Measurements from ENCODE around the gene P4HA2. TPM values are rescaled to one million over a fixed set of nuclear protein-coding genes. Genes with fewer than 3 reads are reported as not detected.

Gene P4HA2
- total and polyA plus RNA-seq, 2 donors, result 13.2 to 16.5 TPM

DNA sequence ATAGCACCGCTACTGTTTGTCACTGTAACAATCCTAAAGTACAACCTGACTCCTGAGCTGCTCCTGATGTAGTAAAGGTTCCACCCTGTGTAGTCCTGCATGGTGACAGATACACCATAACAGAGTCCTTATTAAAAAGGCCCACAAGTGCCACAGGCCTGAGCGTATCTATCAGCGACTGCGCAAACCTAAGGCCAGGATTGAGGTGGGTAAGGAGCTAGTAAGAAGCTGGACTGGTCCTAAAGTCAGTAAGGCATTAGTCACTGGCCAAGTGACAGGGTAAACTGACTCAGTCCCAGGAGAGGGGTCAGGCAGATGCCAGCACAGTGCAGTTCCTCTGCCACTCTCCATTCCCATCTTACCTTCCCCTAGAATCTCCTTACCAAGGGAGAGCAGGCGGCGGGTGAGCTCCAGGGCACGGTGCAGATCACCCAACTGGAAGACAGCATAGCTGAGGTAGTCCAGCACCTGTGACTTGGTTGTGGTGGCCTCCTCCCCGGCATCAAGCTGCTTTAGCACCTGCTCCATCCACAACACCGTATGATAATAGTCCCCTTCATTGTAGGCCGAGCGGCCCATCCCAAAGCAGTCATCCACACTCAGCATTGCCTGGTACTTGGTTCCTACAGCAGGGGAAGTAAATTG is 17.6 kb downstream of the P4HA2 start:
- H3K9me3 ChIP-seq (ENCODE audit: control insufficient read depth in 2 of 2, insufficient read depth in 1 of 2, low read length in 1 of 2), result no peaks in the 10 kb centered on the region
- no peaks in the 10 kb centered on the region for H3K27me3 ChIP-seq (ENCODE audit: control insufficient read depth in 2 of 2, insufficient read depth in 1 of 2, low read length in 1 of 2)
- H3K36me3 ChIP-seq (ENCODE audit: control insufficient read depth in 2 of 2, insufficient read depth in 2 of 2, low read length in 1 of 2), result no peaks in the 10 kb centered on the region
- no peak overlapping the region for H3K4me3 ChIP-seq (ENCODE audit: low read length in 2 of 2)
- DNase-seq (ENCODE audit: low read depth in 6 of 9, low spot score in 9 of 9), result no peak
- WGBS, result 90% methylated on average over 11 of the region's 11 CpGs
- H3K4me1 ChIP-seq (ENCODE audit: control insufficient read depth in 2 of 2, insufficient read depth in 2 of 2, low read length in 2 of 2), result peaks cover 0 to 11% of the 10 kb centered on the region in 2 donors
- H3K27ac ChIP-seq (ENCODE audit: low read depth in 1 of 2, low read length in 1 of 2), result no peak overlapping the region

DNA sequence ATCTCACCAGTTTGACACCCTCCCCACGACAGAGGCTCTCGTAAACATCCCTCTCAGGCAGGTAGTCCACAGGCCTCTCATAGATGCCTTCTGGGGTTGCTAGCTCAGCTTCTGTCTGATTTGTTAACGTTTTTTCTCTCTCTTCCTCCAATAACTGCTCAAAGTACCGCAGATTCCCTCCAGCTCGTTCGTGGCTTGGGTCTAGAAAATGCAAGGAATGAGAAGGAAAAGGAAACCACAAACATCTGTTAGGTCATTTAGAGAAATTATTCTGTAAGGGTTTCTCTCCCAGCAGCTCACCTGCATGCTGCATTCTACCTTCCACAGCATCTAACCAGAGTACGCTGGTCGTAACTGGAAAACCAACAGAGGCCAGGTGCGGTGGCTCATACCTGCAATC is 18.5 kb downstream of the P4HA2 start:
- peaks cover 0 to 11% of the 10 kb centered on the region in 2 donors for H3K4me1 ChIP-seq (ENCODE audit: control insufficient read depth in 2 of 2, insufficient read depth in 2 of 2, low read length in 2 of 2)
- peak in 1 of 9 donors; percentile 22 for DNase-seq (ENCODE audit: low read depth in 6 of 9, low spot score in 9 of 9)
- H3K4me3 ChIP-seq (ENCODE audit: low read length in 2 of 2), result no peak overlapping the region
- H3K36me3 ChIP-seq (ENCODE audit: control insufficient read depth in 2 of 2, insufficient read depth in 2 of 2, low read length in 1 of 2), result no peaks in the 10 kb centered on the region
- 16% methylated on average over 9 of the region's 9 CpGs for WGBS
- no peaks in the 10 kb centered on the region for H3K27me3 ChIP-seq (ENCODE audit: control insufficient read depth in 2 of 2, insufficient read depth in 1 of 2, low read length in 1 of 2)
- H3K9me3 ChIP-seq (ENCODE audit: control insufficient read depth in 2 of 2, insufficient read depth in 1 of 2, low read length in 1 of 2), result no peaks in the 10 kb centered on the region
- no peak overlapping the region for H3K27ac ChIP-seq (ENCODE audit: low read depth in 1 of 2, low read length in 1 of 2)

DNA sequence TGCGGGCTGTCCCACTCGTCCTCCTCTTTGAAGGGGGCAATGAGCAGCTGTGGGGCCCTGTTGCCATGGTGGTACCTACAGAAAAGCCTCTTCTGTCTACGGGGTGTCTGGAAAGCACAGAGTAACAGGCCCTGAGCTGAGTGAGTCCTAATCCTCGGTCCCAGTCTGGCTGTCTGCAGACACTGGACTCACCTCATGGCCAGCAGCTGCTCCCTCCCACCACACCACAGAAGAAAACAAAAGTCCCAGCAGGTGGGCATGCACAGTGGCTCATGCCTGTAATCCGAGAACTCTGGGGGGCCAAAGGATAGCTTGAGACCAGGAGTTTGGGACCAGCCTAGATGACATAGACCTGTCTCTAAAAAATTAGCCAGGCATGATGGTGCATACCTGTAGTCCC is 19.9 kb downstream of the P4HA2 start:
- Histone ChIP-seq H3K4me1 (ENCODE audit: control insufficient read depth in 2 of 2, insufficient read depth in 2 of 2, low read length in 2 of 2) (peaks cover 0 to 11% of the 10 kb centered on the region in 2 donors), H3K27ac (ENCODE audit: low read depth in 1 of 2, low read length in 1 of 2) (no peak overlapping the region), H3K27me3 (ENCODE audit: control insufficient read depth in 2 of 2, insufficient read depth in 1 of 2, low read length in 1 of 2) (no peaks in the 10 kb centered on the region), H3K9me3 (ENCODE audit: control insufficient read depth in 2 of 2, insufficient read depth in 1 of 2, low read length in 1 of 2) (no peaks in the 10 kb centered on the region), H3K4me3 (ENCODE audit: low read length in 2 of 2) (no peak overlapping the region), H3K36me3 (ENCODE audit: control insufficient read depth in 2 of 2, insufficient read depth in 2 of 2, low read length in 1 of 2) (no peaks in the 10 kb centered on the region)
- DNase-seq (ENCODE audit: low read depth in 6 of 9, low spot score in 9 of 9), result no peak
- WGBS, result 96% methylated on average over 5 of the region's 5 CpGs

DNA sequence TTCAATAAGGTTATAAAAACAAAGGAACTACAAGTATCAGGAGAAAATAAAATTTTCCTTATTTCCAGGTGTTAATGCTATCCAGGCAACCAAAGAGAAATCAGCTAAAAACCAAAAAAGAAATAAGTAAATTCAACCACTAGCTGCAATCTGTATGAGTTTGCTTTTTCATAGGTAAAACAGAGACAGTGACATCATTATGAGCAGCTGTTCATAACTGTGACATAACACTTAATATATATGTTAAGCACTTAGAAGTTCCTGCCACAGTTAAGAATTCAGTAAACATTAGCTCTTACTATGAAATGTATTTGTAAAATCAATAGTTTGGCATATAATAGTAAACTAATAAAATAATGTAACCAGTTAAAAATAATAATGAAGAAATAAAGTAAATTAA is 20.9 kb downstream of the P4HA2 start:
- Histone ChIP-seq H3K9me3 (ENCODE audit: control insufficient read depth in 2 of 2, insufficient read depth in 1 of 2, low read length in 1 of 2) (no peaks in the 10 kb centered on the region), H3K36me3 (ENCODE audit: control insufficient read depth in 2 of 2, insufficient read depth in 2 of 2, low read length in 1 of 2) (no peaks in the 10 kb centered on the region), H3K4me3 (ENCODE audit: low read length in 2 of 2) (no peak overlapping the region), H3K27me3 (ENCODE audit: control insufficient read depth in 2 of 2, insufficient read depth in 1 of 2, low read length in 1 of 2) (no peaks in the 10 kb centered on the region), H3K27ac (ENCODE audit: low read depth in 1 of 2, low read length in 1 of 2) (no peak overlapping the region), H3K4me1 (ENCODE audit: control insufficient read depth in 2 of 2, insufficient read depth in 2 of 2, low read length in 2 of 2) (peaks cover 0 to 11% of the 10 kb centered on the region in 2 donors)
- DNase-seq (ENCODE audit: low read depth in 6 of 9, low spot score in 9 of 9), result no peak

DNA sequence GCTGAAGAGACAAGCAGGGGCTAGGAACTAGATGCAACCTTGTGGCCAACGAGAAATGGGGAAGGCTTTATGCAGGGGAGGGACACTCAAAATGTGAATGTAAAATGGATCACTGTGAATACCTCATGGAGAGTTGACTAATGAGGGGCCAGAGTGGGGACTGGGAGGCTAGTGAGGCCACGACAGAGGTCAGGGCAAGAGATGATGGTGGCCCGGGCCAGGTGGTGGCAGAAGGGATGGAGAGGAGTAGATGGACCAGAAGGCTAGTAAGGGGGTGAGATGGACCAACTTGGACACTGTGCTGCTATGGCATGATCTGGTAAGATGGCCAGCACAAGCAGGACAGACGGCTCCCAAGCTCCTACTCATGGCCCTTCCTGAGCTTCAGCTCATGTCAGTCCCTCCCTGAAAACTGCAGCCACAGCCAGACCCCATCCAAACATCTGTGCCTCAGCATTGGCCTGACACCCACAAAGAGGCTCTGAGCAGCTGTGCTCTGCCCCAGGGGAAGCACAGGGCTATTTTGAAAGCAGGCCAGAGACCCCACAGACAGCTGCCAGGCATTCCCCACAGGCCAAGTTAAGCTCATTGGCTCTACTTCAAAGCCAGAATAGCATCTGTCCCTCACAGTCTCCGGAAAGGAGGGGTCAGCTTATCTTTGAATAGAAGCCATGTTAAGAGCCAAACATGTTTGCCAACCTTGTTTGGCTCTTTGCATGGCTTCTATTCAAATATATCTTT is 22.1 kb downstream of the P4HA2 start:
- Histone ChIP-seq H3K9me3 (ENCODE audit: control insufficient read depth in 2 of 2, insufficient read depth in 1 of 2, low read length in 1 of 2) (no peaks in the 10 kb centered on the region), H3K27ac (ENCODE audit: low read depth in 1 of 2, low read length in 1 of 2) (no peak overlapping the region), H3K27me3 (ENCODE audit: control insufficient read depth in 2 of 2, insufficient read depth in 1 of 2, low read length in 1 of 2) (no peaks in the 10 kb centered on the region), H3K4me3 (ENCODE audit: low read length in 2 of 2) (no peak overlapping the region), H3K36me3 (ENCODE audit: control insufficient read depth in 2 of 2, insufficient read depth in 2 of 2, low read length in 1 of 2) (no peaks in the 10 kb centered on the region), H3K4me1 (ENCODE audit: control insufficient read depth in 2 of 2, insufficient read depth in 2 of 2, low read length in 2 of 2) (peaks cover 0 to 11% of the 10 kb centered on the region in 2 donors)
- 79% methylated on average over 5 of the region's 5 CpGs for WGBS
- DNase-seq (ENCODE audit: low read depth in 6 of 9, low spot score in 9 of 9), result no peak

DNA sequence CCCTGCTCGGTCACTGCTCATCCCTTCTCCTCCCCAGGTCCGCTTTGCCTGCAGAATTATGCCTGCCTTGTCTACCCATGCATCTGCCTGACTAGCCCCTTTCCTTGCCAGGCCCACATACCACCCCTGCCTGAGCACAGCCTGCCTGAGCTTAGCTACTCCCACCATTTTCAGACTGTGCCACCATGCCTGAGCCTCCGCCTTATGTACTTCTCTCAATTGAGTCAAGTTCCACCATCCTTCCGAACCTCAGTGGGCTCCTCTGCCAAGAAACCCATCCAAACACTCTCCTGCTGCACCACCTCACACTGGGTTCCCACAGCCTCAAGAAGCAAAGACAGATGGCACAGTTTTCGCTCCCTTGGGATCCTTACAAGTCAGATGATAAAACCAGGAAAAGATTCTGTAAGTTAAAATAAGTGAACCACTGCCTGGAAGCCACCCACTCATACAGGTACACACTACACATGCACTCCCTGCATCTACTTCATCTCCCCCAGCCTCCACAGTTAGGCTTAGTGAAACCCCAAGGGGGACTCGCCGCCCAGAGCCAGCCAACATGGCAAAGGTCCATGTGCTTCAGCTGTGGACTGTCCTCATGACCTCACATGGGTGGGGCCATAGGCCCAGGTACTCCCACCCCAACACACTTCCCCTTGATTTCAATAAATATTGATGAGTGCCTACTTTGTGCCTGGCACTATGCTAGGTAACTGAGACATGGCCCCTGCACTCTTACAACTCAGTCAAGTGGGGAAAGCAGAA is 23.1 kb downstream of the P4HA2 start:
- Histone ChIP-seq H3K36me3 (ENCODE audit: control insufficient read depth in 2 of 2, insufficient read depth in 2 of 2, low read length in 1 of 2) (no peaks in the 10 kb centered on the region), H3K4me3 (ENCODE audit: low read length in 2 of 2) (no peak overlapping the region), H3K4me1 (ENCODE audit: control insufficient read depth in 2 of 2, insufficient read depth in 2 of 2, low read length in 2 of 2) (peaks cover 0 to 10% of the 10 kb centered on the region in 2 donors), H3K27me3 (ENCODE audit: control insufficient read depth in 2 of 2, insufficient read depth in 1 of 2, low read length in 1 of 2) (no peaks in the 10 kb centered on the region), H3K9me3 (ENCODE audit: control insufficient read depth in 2 of 2, insufficient read depth in 1 of 2, low read length in 1 of 2) (no peaks in the 10 kb centered on the region), H3K27ac (ENCODE audit: low read depth in 1 of 2, low read length in 1 of 2) (no peak overlapping the region)
- DNase-seq (ENCODE audit: low read depth in 6 of 9, low spot score in 9 of 9), result no peak
- 98% methylated on average over 7 of the region's 7 CpGs for WGBS

DNA sequence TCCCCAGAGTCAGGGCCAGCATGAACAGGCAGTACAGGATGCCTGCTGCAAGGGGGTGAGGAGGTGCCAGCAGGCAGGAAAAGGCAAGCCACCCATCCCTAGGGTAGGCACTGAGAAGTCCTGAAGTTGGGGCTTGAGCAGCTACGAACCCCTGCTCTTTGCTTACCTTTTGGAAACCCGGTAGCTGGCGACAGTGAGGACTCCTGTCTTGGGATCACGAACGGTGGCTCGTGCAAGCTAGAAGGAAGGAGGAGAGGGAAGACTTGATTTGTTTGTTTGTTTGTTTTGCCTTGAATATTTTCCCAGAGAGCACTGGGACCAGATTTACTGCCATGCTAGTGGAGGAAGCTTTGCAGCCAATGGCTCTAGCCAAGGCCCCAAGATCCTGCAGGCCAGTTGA is 23.7 kb downstream of the P4HA2 start:
- no peak for DNase-seq (ENCODE audit: low read depth in 6 of 9, low spot score in 9 of 9)
- Histone ChIP-seq H3K27me3 (ENCODE audit: control insufficient read depth in 2 of 2, insufficient read depth in 1 of 2, low read length in 1 of 2) (no peaks in the 10 kb centered on the region), H3K4me1 (ENCODE audit: control insufficient read depth in 2 of 2, insufficient read depth in 2 of 2, low read length in 2 of 2) (peaks cover 0 to 5% of the 10 kb centered on the region in 2 donors), H3K27ac (ENCODE audit: low read depth in 1 of 2, low read length in 1 of 2) (no peak overlapping the region), H3K9me3 (ENCODE audit: control insufficient read depth in 2 of 2, insufficient read depth in 1 of 2, low read length in 1 of 2) (no peaks in the 10 kb centered on the region), H3K4me3 (ENCODE audit: low read length in 2 of 2) (no peak overlapping the region), H3K36me3 (ENCODE audit: control insufficient read depth in 2 of 2, insufficient read depth in 2 of 2, low read length in 1 of 2) (no peaks in the 10 kb centered on the region)
- 99% methylated on average over 6 of the region's 6 CpGs for WGBS

DNA sequence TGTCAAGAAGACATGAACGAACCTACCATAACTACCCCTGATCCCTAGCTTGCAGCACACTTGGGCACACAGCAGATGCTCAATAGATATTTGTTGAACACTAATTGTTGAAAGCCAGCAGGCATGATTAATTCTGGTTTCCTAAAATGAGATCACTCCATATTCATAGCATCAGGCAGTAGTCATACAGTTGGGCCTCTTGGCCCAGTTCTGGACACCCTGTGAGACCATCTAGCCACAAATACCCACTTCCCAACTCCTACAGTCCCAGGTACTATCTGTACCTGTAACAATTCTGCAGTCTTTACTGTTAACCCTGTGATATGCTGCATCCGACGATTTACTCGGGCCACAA is 24.2 kb downstream of the P4HA2 start:
- Histone ChIP-seq H3K4me1 (ENCODE audit: control insufficient read depth in 2 of 2, insufficient read depth in 2 of 2, low read length in 2 of 2) (peaks cover 0 to under 1% of the 10 kb centered on the region in 2 donors), H3K36me3 (ENCODE audit: control insufficient read depth in 2 of 2, insufficient read depth in 2 of 2, low read length in 1 of 2) (no peaks in the 10 kb centered on the region), H3K27ac (ENCODE audit: low read depth in 1 of 2, low read length in 1 of 2) (no peak overlapping the region), H3K9me3 (ENCODE audit: control insufficient read depth in 2 of 2, insufficient read depth in 1 of 2, low read length in 1 of 2) (no peaks in the 10 kb centered on the region), H3K4me3 (ENCODE audit: low read length in 2 of 2) (no peak overlapping the region), H3K27me3 (ENCODE audit: control insufficient read depth in 2 of 2, insufficient read depth in 1 of 2, low read length in 1 of 2) (no peaks in the 10 kb centered on the region)
- no peak for DNase-seq (ENCODE audit: low read depth in 6 of 9, low spot score in 9 of 9)
- WGBS, result 96% methylated on average over 4 of the region's 4 CpGs
